CD4-positive, alpha-beta memory T cell (primary cell): ENCODE results near the gene COL20A1. TPM values are rescaled to one million over a fixed set of nuclear protein-coding genes. Genes with fewer than 3 reads are reported as not detected.
A peak's percentile ranks its signal among the peaks of the same experiment; 100 is the strongest.
"Not testable (repeated sequence)": the region's sequence is repeated elsewhere in the genome, so short reads cannot be mapped to it uniquely, and the experiment has no call there.

ENCODE experiments used
- CTCF ChIA-PET: fragments of 350-600 bp; sonication (Branson Sonifier 250); formaldehyde crosslinking; loops from one replicate; lab custom pipeline; 2021; ENCODE audit warnings: inconsistent platforms; ENCODE audit not compliant: partially characterized antibody; lab: Charles Lee
- POLR2A ChIA-PET: fragments of 350-600 bp; sonication (Branson Sonifier 250); formaldehyde crosslinking; loops from one replicate; lab custom pipeline; 2021; ENCODE audit not compliant: partially characterized antibody; lab: Charles Lee
- DNase-seq, 5 donors: peaks; one replicate each; pipeline versions ENCODE4 v3.0.0 to v3.0.0-alpha.2; 2020 to 2022; ENCODE audit warnings: mixed read lengths in 1 of 5
- H3K27ac ChIP-seq: one replicate; pipeline ENCODE4 v1.7.0; 2013; ENCODE audit warnings: low read depth, low read length
- H3K27me3 ChIP-seq: 2 replicates; pipeline ENCODE4 v1.7.0; 2013; ENCODE audit warnings: mild to moderate bottlenecking, low read length, moderate library complexity; ENCODE audit not compliant: insufficient read depth
- H3K36me3 ChIP-seq: 2 replicates; pipeline ENCODE4 v1.7.0; 2013; ENCODE audit warnings: mild to moderate bottlenecking, low read length, moderate library complexity; ENCODE audit not compliant: insufficient read depth
- H3K4me1 ChIP-seq: 2 replicates; pipeline ENCODE4 v1.7.0; 2013; ENCODE audit warnings: mild to moderate bottlenecking, low read length, moderate library complexity; ENCODE audit not compliant: insufficient read depth
- H3K4me3 ChIP-seq, 2 donors: one replicate each; pipeline ENCODE4 v1.7.0; 2013; ENCODE audit warnings: low read length in 2 of 2, mild to moderate bottlenecking in 1 of 2
- H3K9me3 ChIP-seq, 2 donors: one replicate each; pipeline ENCODE4 v1.7.0; 2013; ENCODE audit warnings: low read length in 2 of 2, control low read depth in 1 of 2; ENCODE audit not compliant: control insufficient read depth in 1 of 2
- H3K27ac Mint-ChIP-seq, 7 donors: one replicate each; pipeline ENCODE4 v1.8.0; 2020 to 2021; ENCODE audit warnings: mixed read lengths in 7 of 7, mild to moderate bottlenecking in 6 of 7, inconsistent platforms in 3 of 7, moderate library complexity in 3 of 7
- H3K27me3 Mint-ChIP-seq, 2 donors: one replicate each; pipeline ENCODE4 v1.8.0; 2020 to 2021; ENCODE audit warnings: mixed read lengths in 2 of 2
- H3K36me3 Mint-ChIP-seq, 2 donors: one replicate each; pipeline ENCODE4 v1.8.0; 2020 to 2021; ENCODE audit warnings: mixed read lengths in 2 of 2, inconsistent platforms in 1 of 2, mild to moderate bottlenecking in 1 of 2
- H3K4me1 Mint-ChIP-seq, 4 donors: one replicate each; pipeline ENCODE4 v1.8.0; 2020 to 2021; ENCODE audit warnings: mixed read lengths in 4 of 4, mild to moderate bottlenecking in 1 of 4
- H3K4me3 Mint-ChIP-seq, 8 donors: one replicate each; pipeline ENCODE4 v1.8.0; 2020 to 2021; ENCODE audit warnings: mixed read lengths in 8 of 8, mild to moderate bottlenecking in 7 of 8, moderate library complexity in 6 of 8, inconsistent platforms in 3 of 8
- H3K9me3 Mint-ChIP-seq, 8 donors: one replicate each; pipeline ENCODE4 v1.8.0; 2020 to 2021; ENCODE audit warnings: mixed read lengths in 8 of 8, mild to moderate bottlenecking in 5 of 8, inconsistent platforms in 3 of 8, moderate library complexity in 1 of 8
- intact Hi-C: fragments of 100-400 bp; cut with micrococcal nuclease; formaldehyde crosslinking; loops from one replicate; pipeline ENCODE4 v1.15.1; 2023
- polyA plus RNA-seq, 2 donors: library from polyadenylated mRNA; unstranded; fragments of 300-500 nt; fragmentation: Illumina TruSeq; gene quantifications; one replicate each; pipeline ENCODE4 v1.2.3, GENCODE V29; 2021
- total RNA-seq, 2 experiments: library from RNA; stranded (reverse); gene quantifications; one replicate each; pipeline ENCODE4 v1.2.3, GENCODE V29; 2021

COL20A1 gene
- total and polyA plus RNA-seq, 4 experiments from 2014 or later: 0.11 TPM; not detected in 3

- Histone ChIP-seq H3K27ac (no peak overlapping the region), H3K4me1 (no peaks in the 10 kb centered on the region), H3K36me3 (no peaks in the 10 kb centered on the region), H3K4me3 (no peak overlapping the region), H3K9me3 (no peaks in the 10 kb centered on the region), H3K27me3 (no peaks in the 10 kb centered on the region)
- intact Hi-C loops: no loop called here
- DNase-seq: no peak
- H3K4me1 Mint-ChIP-seq: no peaks in the 10 kb centered on the region
- peak overlapping the region in 1 of 8 donors; percentile 2 for H3K4me3 Mint-ChIP-seq
- H3K27me3 Mint-ChIP-seq: peaks cover 13 to 19% of the 10 kb centered on the region in 2 donors
- no peaks in the 10 kb centered on the region for H3K36me3 Mint-ChIP-seq
- no peaks in the 10 kb centered on the region for H3K9me3 Mint-ChIP-seq
- CTCF ChIA-PET: interaction anchor here (2.5 kb wide), 1 partner anchor 154 kb away, joined by 14 read pairs; no protein-coding TSS in a partner anchor
- no peak overlapping the region for H3K27ac Mint-ChIP-seq
- POLR2A ChIA-PET: no interaction called here
Observed at GRCh38 chr20:63377256-63377941, 84.4 kb downstream of the COL20A1 start.

- intact Hi-C loops: no loop called here
- no peaks in the 10 kb centered on the region for H3K9me3 Mint-ChIP-seq
- CTCF ChIA-PET: interaction anchor here (2.5 kb wide), 1 partner anchor 155 kb away, joined by 14 read pairs; no protein-coding TSS in a partner anchor
Observed at GRCh38 chr20:63377951-63378381, 85.0 kb downstream of the COL20A1 start.

GRCh38 chr20:63378626-63379025 is 85.6 kb downstream of the COL20A1 start:
- intact Hi-C loops: no loop called here
- H3K27me3 ChIP-seq: no peaks in the 10 kb centered on the region
- Mint-ChIP-seq H3K27ac (no peak overlapping the region), H3K27me3 (peaks cover 14 to 17% of the 10 kb centered on the region in 2 donors), H3K9me3 (no peaks in the 10 kb centered on the region), H3K4me3 (no peak overlapping the region), H3K36me3 (no peaks in the 10 kb centered on the region), H3K4me1 (no peaks in the 10 kb centered on the region)
- no peak for DNase-seq
- CTCF ChIA-PET: interaction anchor here (2.5 kb wide), 1 partner anchor 155 kb away, joined by 14 read pairs; no protein-coding TSS in a partner anchor
- POLR2A ChIA-PET: no interaction called here
- H3K4me1 ChIP-seq: no peaks in the 10 kb centered on the region
- H3K27ac ChIP-seq: no peak overlapping the region
- no peak overlapping the region for H3K4me3 ChIP-seq
- H3K9me3 ChIP-seq: no peaks in the 10 kb centered on the region
- no peaks in the 10 kb centered on the region for H3K36me3 ChIP-seq

More at GRCh38 chr20:63377951-63378381, 85.0 kb downstream of the COL20A1 start:
- Histone ChIP-seq H3K27me3 (no peaks in the 10 kb centered on the region), H3K36me3 (no peaks in the 10 kb centered on the region), H3K9me3 (no peaks in the 10 kb centered on the region), H3K4me1 (no peaks in the 10 kb centered on the region), H3K27ac (no peak overlapping the region), H3K4me3 (no peak overlapping the region)
- Mint-ChIP-seq H3K4me3 (no peak overlapping the region), H3K27me3 (peaks cover 13 to 17% of the 10 kb centered on the region in 2 donors), H3K36me3 (no peaks in the 10 kb centered on the region), H3K27ac (no peak overlapping the region), H3K4me1 (no peaks in the 10 kb centered on the region)
- POLR2A ChIA-PET: no interaction called here
- no peak for DNase-seq

GRCh38 chr20:63379296-63379695 is 86.3 kb downstream of the COL20A1 start:
- H3K9me3 ChIP-seq: no peaks in the 10 kb centered on the region
- Mint-ChIP-seq H3K27me3 (peaks cover 14 to 17% of the 10 kb centered on the region in 2 donors), H3K36me3 (no peaks in the 10 kb centered on the region), H3K27ac (no peak overlapping the region), H3K4me3 (no peak overlapping the region), H3K9me3 (no peaks in the 10 kb centered on the region), H3K4me1 (no peaks in the 10 kb centered on the region)
- intact Hi-C loops: no loop called here
- CTCF ChIA-PET: interaction anchor here (2.5 kb wide), 1 partner anchor 156 kb away, joined by 14 read pairs; no protein-coding TSS in a partner anchor
- H3K4me1 ChIP-seq: no peaks in the 10 kb centered on the region
- H3K36me3 ChIP-seq: no peaks in the 10 kb centered on the region
- no peaks in the 10 kb centered on the region for H3K27me3 ChIP-seq
- POLR2A ChIA-PET: no interaction called here
- DNase-seq: no peak
- H3K27ac ChIP-seq: no peak overlapping the region
- no peak overlapping the region for H3K4me3 ChIP-seq

GRCh38 chr20:63379872-63380271 is 86.9 kb downstream of the COL20A1 start:
- H3K27ac Mint-ChIP-seq, H3K9me3 ChIP-seq, H3K9me3 Mint-ChIP-seq, intact Hi-C loops, H3K36me3 Mint-ChIP-seq, POLR2A ChIA-PET, H3K27me3 ChIP-seq, H3K36me3 ChIP-seq, H3K4me1 ChIP-seq, H3K4me3 ChIP-seq, H3K4me1 Mint-ChIP-seq, DNase-seq, H3K27ac ChIP-seq, H3K4me3 Mint-ChIP-seq: not testable (repeated sequence)
- H3K27me3 Mint-ChIP-seq: peaks cover 14 to 17% of the 10 kb centered on the region in 2 donors
- CTCF ChIA-PET: interaction anchor here (3.8 kb wide), 1 partner anchor 156 kb away, joined by 44 read pairs; no protein-coding TSS in a partner anchor

- no peak overlapping the region for H3K27ac ChIP-seq
- ChIA-PET POLR2A (no interaction called here), CTCF (interaction anchor here (3.8 kb wide), 1 partner anchor 157 kb away, joined by 44 read pairs; no protein-coding TSS in a partner anchor)
- no peak overlapping the region for H3K4me3 Mint-ChIP-seq
- no peak for DNase-seq
- no peaks in the 10 kb centered on the region for H3K4me1 Mint-ChIP-seq
- H3K27me3 Mint-ChIP-seq: peaks cover 14 to 17% of the 10 kb centered on the region in 2 donors
- no peak overlapping the region for H3K4me3 ChIP-seq
- intact Hi-C loops: no loop called here
- no peaks in the 10 kb centered on the region for H3K36me3 ChIP-seq
- H3K4me1 ChIP-seq: no peaks in the 10 kb centered on the region
- peaks cover 0 to 8% (median 4%) of the 10 kb centered on the region in 8 donors for H3K9me3 Mint-ChIP-seq
- H3K27me3 ChIP-seq: no peaks in the 10 kb centered on the region
- no peaks in the 10 kb centered on the region for H3K9me3 ChIP-seq
- H3K27ac Mint-ChIP-seq: no peak overlapping the region
- H3K36me3 Mint-ChIP-seq: peaks cover 0 to 2% of the 10 kb centered on the region in 2 donors
Observed at GRCh38 chr20:63380346-63380870, 87.4 kb downstream of the COL20A1 start.

GRCh38 chr20:63381781-63382431 is 88.9 kb downstream of the COL20A1 start:
- peaks cover 0 to 18% (median 10%) of the 10 kb centered on the region in 8 donors for H3K9me3 Mint-ChIP-seq
- H3K27ac Mint-ChIP-seq: no peak overlapping the region
- intact Hi-C loops: no loop called here
- Histone ChIP-seq H3K36me3 (no peaks in the 10 kb centered on the region), H3K4me3 (no peak overlapping the region), H3K4me1 (no peaks in the 10 kb centered on the region), H3K27ac (no peak overlapping the region), H3K27me3 (no peaks in the 10 kb centered on the region), H3K9me3 (peaks cover 0 to 6% of the 10 kb centered on the region in 2 donors)
- peaks cover 0 to 4% of the 10 kb centered on the region in 2 donors for H3K36me3 Mint-ChIP-seq
- H3K4me3 Mint-ChIP-seq: no peak overlapping the region
- CTCF ChIA-PET: interaction anchor here (1.5 to 3.8 kb wide), 3 partner anchors 71 to 201 kb away, joined by 4 to 44 read pairs (median 6); no protein-coding TSS in a partner anchor
- DNase-seq: peak in 4 of 5 donors; percentile 21 to 41 (median 28)
- POLR2A ChIA-PET: no interaction called here
- no peaks in the 10 kb centered on the region for H3K4me1 Mint-ChIP-seq
- H3K27me3 Mint-ChIP-seq: peaks cover 12 to 16% of the 10 kb centered on the region in 2 donors
